IPS-15b (cell line): Measurements from ENCODE around the gene TXK.

Experiments used
- H3K27me3 ChIP-seq: one replicate; pipeline ENCODE4 v1.6.1; 2013; ENCODE audit warnings: low read length; ENCODE audit not compliant: control insufficient read depth, insufficient read depth
- H3K36me3 ChIP-seq: one replicate; pipeline ENCODE4 v1.6.1; 2013; ENCODE audit warnings: low read length; ENCODE audit not compliant: control insufficient read depth, insufficient read depth
- H3K4me1 ChIP-seq: one replicate; pipeline ENCODE4 v1.6.1; 2013; ENCODE audit warnings: mild to moderate bottlenecking, low read length; ENCODE audit not compliant: control insufficient read depth, insufficient read depth
- H3K4me3 ChIP-seq: one replicate; pipeline ENCODE4 v1.5.1; 2013; ENCODE audit warnings: low read depth, low read length
- H3K9ac ChIP-seq: one replicate; pipeline ENCODE4 v1.6.1; 2013; ENCODE audit warnings: low read depth, mild to moderate bottlenecking, low read length
- H3K9me3 ChIP-seq: one replicate; pipeline ENCODE4 v1.6.1; 2013; ENCODE audit warnings: mild to moderate bottlenecking, low read length; ENCODE audit not compliant: control insufficient read depth, insufficient read depth

The TXK gene

GRCh38 chr4:48093991-48094416, 40.0 kb downstream of the TXK start:
- Histone ChIP-seq H3K4me1 (no peaks in the 10 kb centered on the region), H3K4me3 (no peak overlapping the region), H3K9me3 (no peaks in the 10 kb centered on the region), H3K27me3 (no peaks in the 10 kb centered on the region), H3K9ac (no peak overlapping the region), H3K36me3 (no peaks in the 10 kb centered on the region)

DNA sequence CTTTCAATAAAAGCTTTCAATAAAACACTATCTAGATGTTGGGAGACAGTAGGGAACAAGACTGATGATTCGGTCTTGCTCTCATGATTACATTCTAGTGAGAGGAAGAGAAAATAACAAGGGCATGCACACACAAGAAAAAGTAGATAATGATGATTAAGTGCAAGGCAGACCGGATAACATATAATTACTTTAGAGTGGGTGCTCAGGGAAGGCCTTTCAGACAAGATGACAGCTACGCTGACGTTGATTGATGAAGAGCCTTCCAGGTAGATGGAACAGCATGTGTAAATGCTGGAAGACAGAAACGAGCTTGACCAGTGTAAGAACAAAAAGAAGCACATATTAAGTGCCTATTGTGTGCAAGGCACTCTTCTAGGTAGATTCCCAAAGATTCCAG, 43.4 kb downstream of the TXK start:
- H3K27me3 ChIP-seq = no peaks in the 10 kb centered on the region
- H3K4me1 ChIP-seq = no peaks in the 10 kb centered on the region
- no peaks in the 10 kb centered on the region for H3K36me3 ChIP-seq
- H3K9me3 ChIP-seq = no peaks in the 10 kb centered on the region
- H3K9ac ChIP-seq = no peak overlapping the region
- no peak overlapping the region for H3K4me3 ChIP-seq

GRCh38 chr4:48085821-48086589, 48.0 kb downstream of the TXK start:
- H3K27me3 ChIP-seq = no peaks in the 10 kb centered on the region
- no peak overlapping the region for H3K4me3 ChIP-seq
- no peak overlapping the region for H3K9ac ChIP-seq
- H3K4me1 ChIP-seq = no peaks in the 10 kb centered on the region
- H3K36me3 ChIP-seq = no peaks in the 10 kb centered on the region
- no peaks in the 10 kb centered on the region for H3K9me3 ChIP-seq

- Histone ChIP-seq H3K4me1 (peaks cover 2% of the 10 kb centered on the region), H3K27me3 (no peaks in the 10 kb centered on the region), H3K9me3 (no peaks in the 10 kb centered on the region), H3K4me3 (no peak overlapping the region), H3K9ac (no peak overlapping the region), H3K36me3 (no peaks in the 10 kb centered on the region)
These were observed 51.1 kb downstream of the TXK start for GRCh38 chr4:48082956-48083355.

GRCh38 chr4:48081196-48081595, 52.9 kb downstream of the TXK start:
- Histone ChIP-seq H3K4me1 (peaks cover 2% of the 10 kb centered on the region), H3K36me3 (no peaks in the 10 kb centered on the region), H3K9me3 (no peaks in the 10 kb centered on the region), H3K9ac (no peak overlapping the region), H3K27me3 (no peaks in the 10 kb centered on the region), H3K4me3 (no peak overlapping the region)

DNA sequence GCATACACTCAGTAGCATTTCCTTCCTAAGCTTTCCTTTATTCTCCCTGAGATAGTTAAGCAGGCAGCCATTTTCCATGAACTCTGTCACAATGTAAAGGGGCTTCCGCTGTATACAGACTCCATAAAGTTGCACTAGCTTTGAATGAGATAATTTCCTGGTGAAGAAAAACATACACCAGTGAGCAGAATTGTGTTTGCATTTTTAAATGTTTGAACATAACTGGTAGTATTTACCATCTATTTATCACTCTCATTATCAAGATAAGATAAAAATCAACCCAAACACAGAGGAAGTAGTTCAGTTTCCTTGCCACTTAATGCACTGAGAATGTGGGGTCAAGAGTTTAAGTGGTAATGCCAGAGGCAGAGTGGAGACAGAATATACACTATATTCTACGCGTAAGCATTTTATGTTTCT, 54.1 kb downstream of the TXK start:
- no peaks in the 10 kb centered on the region for H3K36me3 ChIP-seq
- peaks cover 2% of the 10 kb centered on the region for H3K4me1 ChIP-seq
- H3K9me3 ChIP-seq = no peaks in the 10 kb centered on the region
- H3K9ac ChIP-seq = no peak overlapping the region
- no peak overlapping the region for H3K4me3 ChIP-seq
- no peaks in the 10 kb centered on the region for H3K27me3 ChIP-seq

- no peak overlapping the region for H3K4me3 ChIP-seq
- H3K9ac ChIP-seq = no peak overlapping the region
- peaks cover 2% of the 10 kb centered on the region for H3K4me1 ChIP-seq
- H3K9me3 ChIP-seq = no peaks in the 10 kb centered on the region
- H3K36me3 ChIP-seq = no peaks in the 10 kb centered on the region
- H3K27me3 ChIP-seq = no peaks in the 10 kb centered on the region
These were observed 55.0 kb downstream of the TXK start for GRCh38 chr4:48078862-48079655.

GRCh38 chr4:48078425-48078824, 55.6 kb downstream of the TXK start:
- H3K27me3 ChIP-seq = no peaks in the 10 kb centered on the region
- H3K4me1 ChIP-seq = peaks cover 2% of the 10 kb centered on the region
- no peak overlapping the region for H3K9ac ChIP-seq
- no peaks in the 10 kb centered on the region for H3K36me3 ChIP-seq
- no peaks in the 10 kb centered on the region for H3K9me3 ChIP-seq
- H3K4me3 ChIP-seq = no peak overlapping the region

DNA sequence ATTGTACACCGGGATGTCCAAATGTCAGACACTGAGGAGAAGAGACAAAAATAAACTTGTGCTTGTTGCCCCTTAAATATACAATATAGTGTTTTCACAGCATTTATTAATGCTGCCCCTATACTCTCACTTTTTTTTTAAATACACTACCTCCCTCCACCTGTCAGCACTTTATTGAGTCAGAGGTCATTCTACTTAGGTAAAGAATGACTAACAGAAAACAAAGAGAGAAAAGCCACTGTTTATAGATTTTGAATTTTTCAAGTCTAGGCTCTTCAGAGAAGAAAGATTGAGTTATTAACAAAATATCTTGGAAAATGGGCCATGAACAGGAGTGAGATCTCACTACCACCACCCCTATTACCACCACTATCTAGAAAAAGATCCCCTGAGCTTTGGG, 59.4 kb downstream of the TXK start:
- Histone ChIP-seq H3K4me1 (no peaks in the 10 kb centered on the region), H3K9ac (no peak overlapping the region), H3K9me3 (no peaks in the 10 kb centered on the region), H3K27me3 (no peaks in the 10 kb centered on the region), H3K36me3 (no peaks in the 10 kb centered on the region), H3K4me3 (no peak overlapping the region)

- no peaks in the 10 kb centered on the region for H3K27me3 ChIP-seq
- H3K36me3 ChIP-seq = no peaks in the 10 kb centered on the region
- no peaks in the 10 kb centered on the region for H3K4me1 ChIP-seq
- H3K9me3 ChIP-seq = no peaks in the 10 kb centered on the region
- no peak overlapping the region for H3K9ac ChIP-seq
- H3K4me3 ChIP-seq = no peak overlapping the region
These were observed 60.4 kb downstream of the TXK start for GRCh38 chr4:48073567-48074103.

GRCh38 chr4:48071191-48071590, 62.9 kb downstream of the TXK start:
- Histone ChIP-seq H3K4me1 (no peaks in the 10 kb centered on the region), H3K4me3 (no peak overlapping the region), H3K36me3 (no peaks in the 10 kb centered on the region), H3K9ac (no peak overlapping the region), H3K27me3 (no peaks in the 10 kb centered on the region), H3K9me3 (no peaks in the 10 kb centered on the region)

DNA sequence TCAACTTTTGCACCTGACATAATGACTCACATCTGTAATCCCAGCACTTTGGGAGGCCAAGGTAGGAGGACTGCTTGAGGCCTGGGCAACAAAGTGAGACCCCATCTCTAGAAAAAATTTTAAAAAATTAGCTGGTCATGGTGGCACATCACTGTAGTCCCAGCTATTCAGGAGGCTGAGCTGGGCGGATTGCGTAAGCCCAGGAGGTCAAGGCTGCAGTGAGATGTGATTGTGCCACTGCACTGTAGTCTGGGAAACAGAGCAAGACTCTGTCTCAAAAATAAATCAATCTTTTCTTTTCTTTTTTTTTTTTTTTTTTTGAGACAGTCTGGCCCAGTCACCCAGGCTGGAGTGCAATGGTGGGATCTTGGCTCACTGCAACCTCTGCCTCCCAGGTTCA, 65.0 kb downstream of the TXK start:
- no peaks in the 10 kb centered on the region for H3K36me3 ChIP-seq
- no peaks in the 10 kb centered on the region for H3K27me3 ChIP-seq
- no peak overlapping the region for H3K9ac ChIP-seq
- H3K4me1 ChIP-seq = no peaks in the 10 kb centered on the region
- H3K4me3 ChIP-seq = no peak overlapping the region
- H3K9me3 ChIP-seq = no peaks in the 10 kb centered on the region
